ENCODE data around the gene MED4. TPM values are rescaled to one million over a fixed set of nuclear protein-coding genes. Genes with fewer than 3 reads are reported as not detected.

Gene MED4
- total RNA-seq, 1 experiment from 2014 or later = 46.9 TPM

GRCh38 chr13:48054601-48055000 lies 40.3 kb downstream of the MED4 start:
- Histone ChIP-seq H3K9me2 (ENCODE audit: insufficient read depth) (no peaks in the 10 kb centered on the region), H3K27me3 (ENCODE audit: insufficient read depth, low read length) (no peaks in the 10 kb centered on the region), H3K4me1 (ENCODE audit: control insufficient read depth in 1 of 2, insufficient read depth in 2 of 2, low read length in 2 of 2) (no peaks in the 10 kb centered on the region), H2AFZ (ENCODE audit: low read depth, low read length, poor library complexity, severe bottlenecking) (no peak overlapping the region), H3K4me3 (replicated peaks in 1 of 2; ENCODE audit: low read depth in 1 of 2, low read length in 2 of 2) (no peak overlapping the region), H3K9me3 (ENCODE audit: control insufficient read depth in 1 of 2, insufficient read depth in 1 of 2, low read depth in 1 of 2, low read length in 2 of 2) (no peaks in the 10 kb centered on the region), H3K79me2 (ENCODE audit: insufficient read depth, low read length) (peaks cover 3% of the 10 kb centered on the region; the same call in 1 of the 2 replicates), H3K4me2 (ENCODE audit: low read length) (no peak overlapping the region), H3K27ac (ENCODE audit: low read depth, low read length) (no peak overlapping the region), H3K36me3 (ENCODE audit: control insufficient read depth in 1 of 2, insufficient read depth in 2 of 2, low read length in 2 of 2) (peaks cover 5 to 6% of the 10 kb centered on the region in 2 experiments; a peak in 3 of 4 replicates), H4K20me1 (ENCODE audit: insufficient read depth) (no peaks in the 10 kb centered on the region), H3K9ac (ENCODE audit: low read length) (no peak overlapping the region)
- ATAC-seq (no peak), DNase-seq (ENCODE audit: low read depth, low spot score) (no peak)
- CTCF ChIA-PET = no interaction called here
- no peak for TF ChIP-seq EZH2phosphoT487 (IDR thresholded peaks at IDR 0.05; ENCODE audit: borderline replicate concordance)
- TF ChIP-seq FOSL1 (IDR thresholded peaks at IDR 0.05; ENCODE audit: low read depth) = no peak
- no peak for TF ChIP-seq CEBPB (IDR thresholded peaks at IDR 0.05; ENCODE audit: low read depth)
- no peak for TF ChIP-seq MAX (IDR thresholded peaks at IDR 0.05)
- no peak for TF ChIP-seq CTCF (IDR thresholded peaks at IDR 0.05 in 2 of 3, conservative IDR thresholded peaks at IDR 0.05 in 1 of 3; ENCODE audit: borderline replicate concordance in 1 of 3, insufficient read depth in 1 of 3, low read depth in 2 of 3, low read length in 2 of 3)
- no peak for TF ChIP-seq ZFX (IDR thresholded peaks at IDR 0.05)
- TF ChIP-seq EZH2 (IDR thresholded peaks at IDR 0.05) = no peak
- TF ChIP-seq ZNF274 (IDR thresholded peaks at IDR 0.05; ENCODE audit: low read depth, low read length) = no peak
- RAD21 ChIA-PET (ENCODE audit: low non-redundant PET in 1 of 2, low total read pairs in 2 of 2, uncharacterized antibody in 2 of 2, unreplicated experiment in 2 of 2) = no interaction called here
- no TSS peak for BruUV-seq (replicated peaks)
- intact Hi-C loops (cut with micrococcal nuclease) = no loop called here
- POLR2A ChIA-PET = no interaction called here

- POLR2A ChIA-PET = no interaction called here
- H2AFZ ChIP-seq (ENCODE audit: low read depth, low read length, poor library complexity, severe bottlenecking) = no peak overlapping the region
- no peaks in the 10 kb centered on the region for H4K20me1 ChIP-seq (ENCODE audit: insufficient read depth)
- H3K4me1 ChIP-seq (ENCODE audit: control insufficient read depth in 1 of 2, insufficient read depth in 2 of 2, low read length in 2 of 2) = no peaks in the 10 kb centered on the region
- H3K9me2 ChIP-seq (ENCODE audit: insufficient read depth) = no peaks in the 10 kb centered on the region
- no peak overlapping the region for H3K4me2 ChIP-seq (ENCODE audit: low read length)
- no peak overlapping the region for H3K27ac ChIP-seq (ENCODE audit: low read depth, low read length)
- CTCF ChIA-PET = no interaction called here
- no peak overlapping the region for H3K4me3 ChIP-seq (replicated peaks in 1 of 2; ENCODE audit: low read depth in 1 of 2, low read length in 2 of 2)
- H3K9ac ChIP-seq (ENCODE audit: low read length) = no peak overlapping the region
- H3K9me3 ChIP-seq (ENCODE audit: control insufficient read depth in 1 of 2, insufficient read depth in 1 of 2, low read depth in 1 of 2, low read length in 2 of 2) = no peaks in the 10 kb centered on the region
- no peak for DNase-seq (ENCODE audit: low read depth, low spot score)
- H3K27me3 ChIP-seq (ENCODE audit: insufficient read depth, low read length) = no peaks in the 10 kb centered on the region
- RAD21 ChIA-PET (ENCODE audit: low non-redundant PET in 1 of 2, low total read pairs in 2 of 2, uncharacterized antibody in 2 of 2, unreplicated experiment in 2 of 2) = no interaction called here
- no TSS peak for BruUV-seq (replicated peaks)
- H3K36me3 ChIP-seq (ENCODE audit: control insufficient read depth in 1 of 2, insufficient read depth in 2 of 2, low read length in 2 of 2) = peaks cover 6 to 17% of the 10 kb centered on the region in 2 experiments; a peak in 3 of 4 replicates
- peaks cover 3% of the 10 kb centered on the region; the same call in 1 of the 2 replicates for H3K79me2 ChIP-seq (ENCODE audit: insufficient read depth, low read length)
- intact Hi-C loops (cut with micrococcal nuclease) = no loop called here
- no peak for ATAC-seq
- no peak for TF ChIP-seq MAX (IDR thresholded peaks at IDR 0.05)
- no peak for TF ChIP-seq EZH2phosphoT487 (IDR thresholded peaks at IDR 0.05; ENCODE audit: borderline replicate concordance)
- no peak for TF ChIP-seq SP1 (IDR thresholded peaks at IDR 0.05; ENCODE audit: low read depth)
- no peak for TF ChIP-seq SIN3A (IDR thresholded peaks at IDR 0.05; ENCODE audit: low read depth)
- TF ChIP-seq POLR2A (IDR thresholded peaks at IDR 0.05; ENCODE audit: borderline replicate concordance, extremely low read depth, insufficient read depth, insufficient read length) = no peak
- no peak for TF ChIP-seq SRF (IDR thresholded peaks at IDR 0.05; ENCODE audit: low read depth)
- no peak for TF ChIP-seq ZFX (IDR thresholded peaks at IDR 0.05)
- TF ChIP-seq CBX3 (IDR thresholded peaks at IDR 0.05; ENCODE audit: low read depth) = no peak
- TF ChIP-seq ZNF274 (IDR thresholded peaks at IDR 0.05; ENCODE audit: low read depth, low read length) = no peak
- TF ChIP-seq ELF1 (IDR thresholded peaks at IDR 0.05; ENCODE audit: borderline replicate concordance, low read depth) = no peak
- TF ChIP-seq CEBPB (IDR thresholded peaks at IDR 0.05; ENCODE audit: low read depth) = no peak
- no peak for TF ChIP-seq POLR2AphosphoS5 (IDR thresholded peaks at IDR 0.05; ENCODE audit: low read depth, low read length)
- no peak for TF ChIP-seq FOSL1 (IDR thresholded peaks at IDR 0.05; ENCODE audit: low read depth)
- no peak for TF ChIP-seq EZH2 (IDR thresholded peaks at IDR 0.05)
- no peak for TF ChIP-seq EGR1 (IDR thresholded peaks at IDR 0.05; ENCODE audit: low read depth)
- TF ChIP-seq JUND (IDR thresholded peaks at IDR 0.05) = no peak
- no peak for TF ChIP-seq RAD21 (IDR thresholded peaks at IDR 0.05; ENCODE audit: low read depth)
- TF ChIP-seq TCF7L2 (IDR thresholded peaks at IDR 0.05; ENCODE audit: borderline replicate concordance, extremely low read depth, insufficient read depth, insufficient read length) = no peak
These were observed 44.4 kb downstream of the MED4 start for GRCh38 chr13:48050550-48050949.

All from HCT116 (cell line).